MG63 (cell line): ENCODE results near the gene NHERF2. TPM values are rescaled to one million over a fixed set of nuclear protein-coding genes. Genes with fewer than 3 reads are reported as not detected.

Experiments
- DNase-seq: peaks from one replicate; pipeline ENCODE4 v3.0.0-alpha.2; 2020
- H3K27me3 ChIP-seq: fragments of 250-450 bp; sonication (Bioruptor Pico); 2 replicates; pipeline ENCODE4 v1.5.1; 2020; ENCODE audit warnings: mild to moderate bottlenecking, moderate library complexity
- H3K36me3 ChIP-seq: fragments of 250-450 bp; sonication (Bioruptor Pico); 2 replicates; pipeline ENCODE4 v1.5.1; 2020; ENCODE audit warnings: mild to moderate bottlenecking, moderate library complexity
- H3K4me3 ChIP-seq: fragments of 250-450 bp; sonication (Bioruptor Pico); 2 replicates; pipeline ENCODE4 v1.5.1; 2020; ENCODE audit warnings: mild to moderate bottlenecking, moderate library complexity
- H3K9me3 ChIP-seq: fragments of 250-450 bp; sonication (Bioruptor Pico); 2 replicates; pipeline ENCODE4 v1.5.1; 2020; ENCODE audit warnings: mild to moderate bottlenecking, moderate library complexity
- total RNA-seq: library from RNA; depleted of rRNA; stranded (reverse); fragments of >200 nt; shearing (Covaris generic); gene quantifications from 2 replicates; pipeline ENCODE4 v1.2.3, GENCODE V29; 2014; ENCODE audit warnings: low replicate concordance

Gene NHERF2
- total RNA-seq, 1 experiment from 2014 or later, result 15.9 TPM

DNA sequence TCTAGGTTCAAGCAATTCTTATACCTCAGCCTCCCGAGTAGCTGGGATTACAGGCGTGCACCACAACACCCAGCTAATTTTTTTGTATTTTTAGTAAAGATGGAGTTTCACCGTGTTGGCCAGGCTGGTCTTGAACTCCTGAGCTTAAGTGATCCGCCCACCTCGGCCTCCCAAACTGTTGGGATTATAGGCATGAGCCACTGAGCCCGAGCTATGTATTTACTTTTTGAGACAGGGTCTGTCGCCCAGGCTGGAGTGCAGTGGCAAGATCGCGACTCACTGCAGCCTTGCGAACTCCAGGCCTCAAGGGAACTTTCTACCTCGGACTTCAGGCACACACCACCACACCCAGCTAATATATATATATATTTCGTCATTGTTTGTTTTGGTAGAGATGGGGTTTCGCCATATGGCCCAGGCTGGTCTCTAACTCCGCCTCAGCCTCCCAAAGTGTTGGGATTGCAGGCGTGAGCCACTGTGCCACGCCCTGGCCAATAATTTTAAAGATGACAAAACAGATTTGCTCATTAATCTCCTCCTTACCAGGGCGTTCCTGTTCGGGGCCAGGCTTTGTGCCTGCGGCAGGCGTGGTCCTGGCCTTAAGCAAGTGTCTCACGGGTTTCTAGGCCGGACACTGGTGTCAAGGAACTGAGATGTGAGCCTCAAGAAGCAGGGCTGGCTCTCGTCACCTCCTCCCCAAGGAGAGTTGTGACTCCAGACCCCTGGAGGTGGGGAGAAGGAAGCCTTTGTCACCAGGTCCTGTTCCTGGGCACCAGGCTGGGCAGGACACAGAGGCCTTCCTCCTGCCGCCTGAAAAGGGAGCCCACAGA lies 11.4 kb upstream of the NHERF2 start:
- H3K36me3 ChIP-seq, result no peaks in the 10 kb centered on the region
- DNase-seq, result peak; percentile 95
- no peaks in the 10 kb centered on the region for H3K9me3 ChIP-seq
- no peak overlapping the region; the same call in 1 of the 2 replicates for H3K4me3 ChIP-seq
- no peaks in the 10 kb centered on the region for H3K27me3 ChIP-seq

- no peak for DNase-seq
- no peaks in the 10 kb centered on the region for H3K9me3 ChIP-seq
- H3K4me3 ChIP-seq, result no peak overlapping the region; the same call in 1 of the 2 replicates
- H3K36me3 ChIP-seq, result no peaks in the 10 kb centered on the region
- H3K27me3 ChIP-seq, result no peaks in the 10 kb centered on the region
Observed at GRCh38 chr16:2015947-2016208, 10.8 kb upstream of the NHERF2 start.

DNA sequence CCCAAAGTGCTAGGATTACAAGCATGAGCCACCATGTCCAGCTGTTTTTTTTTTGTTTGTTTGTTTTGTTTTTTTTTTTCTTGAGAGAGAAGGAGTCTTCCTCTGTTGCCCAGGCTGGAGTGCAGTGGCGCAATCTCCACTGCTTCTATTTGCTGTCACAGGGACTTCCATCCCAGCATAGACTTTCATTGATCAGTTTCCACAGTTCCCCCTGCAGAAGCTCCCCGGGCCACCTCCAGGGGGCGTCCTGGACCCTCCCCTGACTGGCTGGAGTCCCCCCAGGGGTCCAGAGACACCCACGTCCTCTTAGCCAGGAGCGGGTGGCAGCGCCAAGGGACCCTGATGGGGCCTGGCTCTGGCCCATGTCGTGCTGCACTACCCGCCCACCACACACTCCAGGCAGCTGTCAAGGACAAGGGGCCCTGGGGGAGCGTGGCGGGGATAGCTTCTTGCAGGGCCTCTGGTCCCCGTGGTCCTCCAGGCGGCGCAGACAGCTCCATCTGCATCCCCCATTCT lies 10.2 kb upstream of the NHERF2 start:
- no peak overlapping the region for H3K4me3 ChIP-seq
- no peak for DNase-seq
- no peaks in the 10 kb centered on the region for H3K9me3 ChIP-seq
- no peaks in the 10 kb centered on the region for H3K36me3 ChIP-seq
- H3K27me3 ChIP-seq, result no peaks in the 10 kb centered on the region

- Histone ChIP-seq H3K4me3 (no peak within 1 kb of the TSS), H3K9me3 (no peaks in the 10 kb centered on the region), H3K27me3 (no peaks in the 10 kb centered on the region), H3K36me3 (no peaks in the 10 kb centered on the region)
- no peak for DNase-seq
Observed at GRCh38 chr16:2019518-2019920, 7.2 kb upstream of the NHERF2 start, which contains the start of gene NPW. Gene NPW, plus strand, starts transcription at chr16:2019785.

- H3K4me3 ChIP-seq, result no peak overlapping the region
- H3K36me3 ChIP-seq, result no peaks in the 10 kb centered on the region
- no peaks in the 10 kb centered on the region for H3K9me3 ChIP-seq
- no peak for DNase-seq
- no peaks in the 10 kb centered on the region for H3K27me3 ChIP-seq
Observed at GRCh38 chr16:2019921-2020831, 6.5 kb upstream of the NHERF2 start.

DNA sequence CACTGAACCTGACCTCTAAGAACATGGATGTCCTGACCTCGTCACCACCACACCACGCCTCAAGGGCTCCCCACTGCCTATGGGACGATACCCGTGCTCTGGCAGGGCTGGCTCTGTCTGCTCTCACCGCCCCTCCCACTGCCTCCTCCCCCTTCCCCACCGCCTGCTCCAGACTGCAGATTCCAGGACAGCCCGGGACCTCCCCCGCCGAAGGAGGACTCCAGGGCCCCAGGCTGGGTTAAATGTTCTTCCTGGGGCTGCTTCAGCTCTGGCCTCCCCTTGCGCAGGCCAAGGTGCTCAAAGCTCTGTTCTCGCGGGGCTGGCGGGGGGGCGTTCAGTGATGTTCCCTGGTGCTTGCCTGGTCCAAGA lies 4.0 kb upstream of the NHERF2 start:
- DNase-seq, result peak; percentile 60
- H3K9me3 ChIP-seq, result no peaks in the 10 kb centered on the region
- no peak overlapping the region for H3K4me3 ChIP-seq
- H3K27me3 ChIP-seq, result no peaks in the 10 kb centered on the region
- H3K36me3 ChIP-seq, result no peaks in the 10 kb centered on the region

- no peaks in the 10 kb centered on the region for H3K36me3 ChIP-seq
- peak; percentile 91 for DNase-seq
- 0 out of 2 replicates have a peak overlapping the region, but pooled peaks have one; percentile 17 for H3K4me3 ChIP-seq
- H3K9me3 ChIP-seq, result no peaks in the 10 kb centered on the region
- no peaks in the 10 kb centered on the region for H3K27me3 ChIP-seq
Observed at GRCh38 chr16:2023092-2024031, 3.3 kb upstream of the NHERF2 start.

DNA sequence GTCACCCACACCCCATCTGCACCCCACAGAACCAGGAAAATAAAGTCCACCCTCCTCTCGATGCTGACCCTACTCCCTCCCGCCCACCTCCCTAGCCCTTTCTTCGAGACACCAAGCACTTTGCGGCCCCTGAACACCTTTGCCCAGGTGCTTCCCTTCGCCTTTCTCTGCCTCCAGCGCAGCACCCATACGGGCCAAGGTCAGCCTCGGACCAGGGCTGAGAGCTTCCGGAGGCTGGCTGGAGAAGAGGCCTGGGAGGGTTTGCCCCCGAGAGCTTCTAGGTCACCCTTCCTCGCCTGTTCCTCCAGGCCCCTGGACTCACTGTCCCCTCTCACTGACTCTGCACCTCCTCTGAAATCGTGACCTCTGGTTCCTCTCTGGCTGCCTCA lies 2.7 kb upstream of the NHERF2 start:
- H3K4me3 ChIP-seq, result no peak overlapping the region
- no peaks in the 10 kb centered on the region for H3K36me3 ChIP-seq
- H3K9me3 ChIP-seq, result no peaks in the 10 kb centered on the region
- H3K27me3 ChIP-seq, result no peaks in the 10 kb centered on the region
- DNase-seq, result no peak

- no peak overlapping the region for H3K4me3 ChIP-seq
- no peaks in the 10 kb centered on the region for H3K9me3 ChIP-seq
Observed at GRCh38 chr16:2025251-2025650, 1.5 kb upstream of the NHERF2 start.

DNA sequence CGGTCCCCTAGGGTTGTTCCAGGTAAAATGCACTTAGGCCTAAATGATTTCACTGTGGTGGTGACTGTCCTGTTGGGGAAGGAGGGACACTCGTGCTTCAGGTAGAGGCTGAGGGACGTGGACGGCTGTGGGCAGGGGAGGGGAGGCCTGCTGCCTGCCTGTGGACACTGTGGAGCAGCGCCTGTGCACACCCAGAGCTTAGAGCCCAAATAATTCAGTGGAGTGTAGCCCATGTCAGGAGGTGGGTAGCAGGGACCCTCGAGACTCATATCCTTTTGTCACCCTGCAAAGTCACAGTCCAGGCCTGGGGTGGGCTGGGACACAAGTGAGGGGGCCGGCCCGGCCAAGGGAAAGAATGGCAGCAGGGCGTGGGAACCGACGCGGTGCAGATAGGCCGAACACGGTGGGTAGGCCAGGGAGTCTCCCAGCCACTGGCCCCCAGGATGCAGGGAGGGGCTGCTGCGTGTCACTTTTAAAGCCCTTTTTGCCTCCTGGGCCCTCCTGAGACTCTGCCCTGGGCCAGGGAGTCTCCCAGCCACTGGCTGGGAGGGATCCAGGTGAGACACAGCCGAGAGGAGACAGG lies 733 bp upstream of the NHERF2 start:
- DNase-seq, result no peak
- Histone ChIP-seq H3K36me3 (no peaks in the 10 kb centered on the region), H3K27me3 (no peaks in the 10 kb centered on the region), H3K4me3 (peak overlapping the region; percentile 38; the same call in 1 of the 2 replicates), H3K9me3 (no peaks in the 10 kb centered on the region)

More at GRCh38 chr16:2025251-2025650, 1.5 kb upstream of the NHERF2 start:
- no peaks in the 10 kb centered on the region for H3K36me3 ChIP-seq
- H3K27me3 ChIP-seq, result no peaks in the 10 kb centered on the region
- no peak for DNase-seq

DNA sequence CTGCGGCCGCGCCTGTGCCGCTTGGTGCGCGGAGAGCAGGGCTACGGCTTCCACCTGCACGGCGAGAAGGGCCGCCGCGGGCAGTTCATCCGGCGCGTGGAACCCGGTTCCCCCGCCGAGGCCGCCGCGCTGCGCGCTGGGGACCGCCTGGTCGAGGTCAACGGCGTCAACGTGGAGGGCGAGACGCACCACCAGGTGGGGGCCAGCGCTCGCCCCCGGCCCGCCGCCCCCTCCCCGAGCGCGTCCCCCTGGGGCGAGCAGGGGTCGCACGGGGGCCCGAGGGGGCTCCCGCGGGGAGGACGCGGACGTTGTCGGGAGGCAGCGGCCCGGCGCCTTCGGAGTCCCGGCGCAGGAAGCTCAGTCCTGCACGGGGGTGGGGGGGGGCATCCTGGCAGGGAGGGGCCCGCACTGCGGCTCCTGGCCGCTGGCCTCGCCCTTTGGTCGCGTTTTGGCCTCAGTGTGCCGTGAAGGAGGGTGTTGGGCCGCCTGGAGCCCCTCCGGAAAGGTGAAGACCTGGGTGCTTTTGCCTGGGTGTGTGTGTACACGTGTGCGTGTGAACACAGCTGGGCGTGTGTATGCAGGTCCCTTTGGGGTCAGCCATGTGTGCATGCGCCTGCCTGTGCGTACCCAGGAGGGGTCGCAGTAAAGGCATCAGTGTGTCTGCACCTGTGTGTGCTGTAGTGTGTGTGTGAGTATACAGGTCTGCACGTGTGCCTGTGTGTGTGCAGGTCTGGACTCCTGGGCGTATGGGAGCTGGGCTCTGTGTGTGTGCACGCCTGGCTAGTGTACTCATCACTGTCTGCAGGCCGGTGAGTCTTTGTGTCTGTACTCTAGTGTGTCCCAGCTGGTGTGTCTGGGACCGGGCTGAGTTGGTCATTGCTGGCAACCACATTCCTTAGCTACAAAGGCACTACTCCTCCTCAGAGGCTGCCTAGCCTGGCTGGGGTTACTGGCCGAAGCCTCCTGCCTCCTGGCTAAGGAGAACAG lies 615 bp downstream of the NHERF2 start:
- DNase-seq, result peak; percentile 39
- H3K4me3 ChIP-seq, result peak overlapping the region; percentile 38
- no peaks in the 10 kb centered on the region for H3K27me3 ChIP-seq
- H3K9me3 ChIP-seq, result no peaks in the 10 kb centered on the region
- no peaks in the 10 kb centered on the region for H3K36me3 ChIP-seq

GRCh38 chr16:2028146-2028545 lies 1.4 kb downstream of the NHERF2 start:
- no peaks in the 10 kb centered on the region for H3K27me3 ChIP-seq
- no peaks in the 10 kb centered on the region for H3K36me3 ChIP-seq
- H3K4me3 ChIP-seq, result no peak overlapping the region
- no peak for DNase-seq
- no peaks in the 10 kb centered on the region for H3K9me3 ChIP-seq

DNA sequence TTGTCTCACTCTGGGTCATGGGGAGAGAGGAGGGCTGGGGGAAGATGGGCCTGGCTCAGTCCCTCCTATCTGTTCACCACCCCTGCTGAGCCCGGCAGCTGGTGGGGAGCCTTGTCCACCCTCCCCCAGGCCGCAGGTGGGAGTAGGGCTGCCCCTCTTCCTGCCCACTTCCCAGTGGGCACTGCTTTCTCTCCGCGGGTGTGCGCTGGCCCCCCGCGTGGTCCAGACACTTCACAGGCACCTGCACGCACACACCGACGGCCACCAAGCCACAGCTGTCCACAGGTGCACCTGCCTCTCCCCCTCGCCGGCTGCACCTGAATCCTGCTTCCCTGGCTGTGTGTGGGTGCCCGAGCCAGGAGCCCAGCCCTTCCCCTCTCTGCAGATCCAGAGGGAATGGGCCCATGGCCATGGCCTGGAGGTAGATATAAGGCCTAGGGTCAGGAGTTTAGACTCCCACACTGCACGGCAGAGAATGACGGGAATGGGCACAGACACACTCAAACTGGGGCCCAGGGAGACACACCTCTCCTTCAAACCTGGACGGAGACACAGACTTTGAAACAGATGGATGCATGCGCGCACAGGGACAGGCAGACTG lies 2.0 kb downstream of the NHERF2 start:
- no peak for DNase-seq
- no peaks in the 10 kb centered on the region for H3K27me3 ChIP-seq
- H3K4me3 ChIP-seq, result no peak overlapping the region
- no peaks in the 10 kb centered on the region for H3K36me3 ChIP-seq
- H3K9me3 ChIP-seq, result no peaks in the 10 kb centered on the region

- no peaks in the 10 kb centered on the region for H3K36me3 ChIP-seq
- DNase-seq, result no peak
- H3K4me3 ChIP-seq, result no peak overlapping the region
- no peaks in the 10 kb centered on the region for H3K9me3 ChIP-seq
- H3K27me3 ChIP-seq, result no peaks in the 10 kb centered on the region
Observed at GRCh38 chr16:2029350-2029749, 2.6 kb downstream of the NHERF2 start.

DNA sequence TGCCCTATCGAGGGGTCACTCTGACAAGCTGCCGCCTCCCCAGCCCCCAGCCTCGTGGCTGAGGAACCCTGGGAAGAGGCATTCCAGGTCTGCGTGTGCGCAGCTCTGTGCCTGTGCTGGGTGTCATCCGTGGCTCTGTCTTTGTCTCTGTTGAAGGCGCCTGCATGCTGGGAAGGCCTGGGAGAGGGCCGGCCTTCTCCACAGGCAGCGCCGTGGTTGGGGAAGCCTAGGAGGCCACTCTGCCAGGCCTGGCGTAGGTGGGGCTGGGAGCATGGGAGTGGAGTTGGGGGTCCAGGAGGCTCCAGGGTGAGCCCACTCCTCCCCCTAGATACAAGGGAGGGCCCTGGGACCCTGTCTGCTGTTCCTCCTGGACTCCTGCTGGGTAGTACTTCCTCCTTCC lies 3.3 kb downstream of the NHERF2 start:
- Histone ChIP-seq H3K27me3 (no peaks in the 10 kb centered on the region), H3K36me3 (no peaks in the 10 kb centered on the region), H3K4me3 (no peak overlapping the region), H3K9me3 (no peaks in the 10 kb centered on the region)
- no peak for DNase-seq
